HG02642 (cell line): ENCODE results near the gene HACL1.

ENCODE experiments used
- ATAC-seq: cut with Tn5 transposase; IDR thresholded peaks from one replicate; pipeline ENCODE4 v1.9.1; 2021; ENCODE audit warnings: mild to moderate bottlenecking; ENCODE audit not compliant: unreplicated experiment, poor library complexity

HACL1 gene

GRCh38 chr3:15585111-15585845, 16.1 kb downstream of the HACL1 start:
- ATAC-seq, result no peak

GRCh38 chr3:15581471-15582394, 19.6 kb downstream of the HACL1 start:
- ATAC-seq, result no peak

DNA sequence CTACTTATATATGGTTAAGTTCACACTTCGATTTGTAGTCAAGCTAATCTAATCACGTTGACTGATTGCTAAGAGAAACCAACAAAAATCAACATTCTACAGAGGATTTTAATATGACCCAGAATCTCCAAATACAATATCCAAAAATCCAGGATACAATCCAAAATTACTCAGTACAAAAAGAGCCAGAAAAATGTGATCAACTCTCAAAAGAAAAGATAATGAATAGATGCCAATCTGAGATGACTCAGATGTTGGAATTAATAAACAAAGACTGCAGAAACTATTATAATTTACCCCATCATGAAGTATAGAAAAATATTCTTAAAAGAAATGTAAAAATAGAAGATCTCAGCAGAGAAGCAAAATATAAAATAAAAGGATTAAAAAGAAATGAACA, 22.3 kb downstream of the HACL1 start:
- ATAC-seq, result no peak

DNA sequence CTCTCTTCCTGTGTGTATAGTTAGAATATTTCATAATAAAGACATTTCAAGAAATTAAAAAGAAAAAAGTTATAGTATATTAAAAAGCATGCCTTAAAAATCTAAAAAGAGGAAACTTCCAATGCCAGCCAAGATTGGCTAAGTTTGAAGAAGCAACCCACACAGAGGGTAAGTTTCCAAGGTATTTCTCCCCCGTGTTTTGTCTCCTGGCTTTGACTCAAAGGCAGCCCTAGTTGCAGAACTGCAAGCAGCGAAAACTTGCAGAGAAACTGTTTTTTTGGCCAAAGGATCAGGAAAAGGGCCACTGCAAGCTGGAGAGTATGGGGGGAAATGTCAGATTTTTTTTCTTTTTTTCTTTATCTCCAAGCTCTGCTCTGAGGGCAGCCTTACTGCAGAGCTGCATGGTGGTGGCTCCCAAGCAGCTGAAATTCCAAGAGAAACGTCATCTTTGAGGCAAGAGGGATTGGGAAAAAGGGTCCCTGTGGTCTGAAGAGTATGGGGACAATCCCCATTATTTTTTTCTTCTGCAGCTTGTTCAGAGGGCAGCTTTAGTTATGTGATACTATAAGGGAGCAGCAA, 23.0 kb downstream of the HACL1 start:
- no peak for ATAC-seq

DNA sequence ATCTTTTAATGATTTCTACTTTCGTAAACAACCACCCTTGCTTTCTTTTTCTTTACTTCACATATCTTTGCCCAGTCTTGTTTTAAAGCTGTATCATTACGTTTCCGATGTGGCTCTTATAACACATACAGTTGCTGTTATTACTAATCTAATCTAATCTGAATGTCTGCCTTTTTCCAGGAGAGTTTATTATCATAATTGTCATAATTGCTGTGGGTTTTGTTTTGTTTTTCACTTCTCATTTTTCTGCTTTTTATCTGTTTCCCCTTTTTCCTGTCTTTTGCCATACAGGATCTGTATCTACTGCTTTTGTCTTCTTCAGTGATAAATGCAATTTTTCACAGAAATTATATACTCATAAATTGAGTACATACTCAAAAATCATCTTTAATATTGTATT, 24.9 kb downstream of the HACL1 start:
- ATAC-seq, result no peak

GRCh38 chr3:15575446-15575845, 25.9 kb downstream of the HACL1 start:
- ATAC-seq, result no peak

DNA sequence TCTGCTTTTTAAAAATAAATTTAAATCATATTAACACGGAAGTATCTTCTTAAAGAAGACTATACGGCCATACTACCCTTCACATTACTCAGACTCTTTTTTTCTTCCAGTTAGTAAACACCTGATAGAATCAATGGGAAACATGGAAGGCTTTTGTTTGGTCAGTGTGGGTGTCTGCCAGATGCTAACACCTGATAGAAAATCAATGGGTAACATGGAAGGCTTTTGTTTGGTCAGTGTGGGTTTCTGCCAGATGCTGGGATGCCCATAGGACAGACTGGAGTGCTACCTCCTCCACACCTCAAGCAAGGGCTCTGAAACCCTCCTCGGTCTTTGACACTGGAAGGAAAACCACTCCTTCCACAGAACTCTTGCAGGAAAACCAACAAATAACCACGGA, 29.2 kb downstream of the HACL1 start:
- no peak for ATAC-seq

GRCh38 chr3:15563190-15563589, 38.2 kb downstream of the HACL1 start:
- ATAC-seq, result no peak

GRCh38 chr3:15562560-15562959, 38.8 kb downstream of the HACL1 start:
- ATAC-seq, result no peak

GRCh38 chr3:15558581-15558980, 42.8 kb downstream of the HACL1 start:
- no peak for ATAC-seq

DNA sequence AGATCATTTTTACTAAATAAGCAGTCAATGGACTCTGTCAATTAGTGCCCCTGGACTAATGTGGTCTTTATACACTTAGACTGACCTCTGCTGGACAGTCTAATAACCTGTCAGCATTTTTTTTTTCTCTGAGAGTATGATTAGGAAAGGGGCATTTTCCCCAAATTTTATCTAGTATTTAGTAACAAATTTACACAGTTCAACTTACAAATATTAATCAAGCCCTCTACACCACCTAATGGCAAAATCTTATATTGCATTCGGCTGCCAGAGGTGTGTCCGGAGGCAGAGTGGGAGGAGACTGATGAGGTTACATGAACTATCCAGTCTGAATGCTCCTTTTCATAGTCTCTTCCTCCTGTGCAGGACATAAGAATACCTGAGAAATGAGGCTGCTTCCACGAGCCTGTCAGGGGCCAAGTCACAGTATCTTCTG, 43.8 kb downstream of the HACL1 start:
- ATAC-seq, result peak; percentile 68

DNA sequence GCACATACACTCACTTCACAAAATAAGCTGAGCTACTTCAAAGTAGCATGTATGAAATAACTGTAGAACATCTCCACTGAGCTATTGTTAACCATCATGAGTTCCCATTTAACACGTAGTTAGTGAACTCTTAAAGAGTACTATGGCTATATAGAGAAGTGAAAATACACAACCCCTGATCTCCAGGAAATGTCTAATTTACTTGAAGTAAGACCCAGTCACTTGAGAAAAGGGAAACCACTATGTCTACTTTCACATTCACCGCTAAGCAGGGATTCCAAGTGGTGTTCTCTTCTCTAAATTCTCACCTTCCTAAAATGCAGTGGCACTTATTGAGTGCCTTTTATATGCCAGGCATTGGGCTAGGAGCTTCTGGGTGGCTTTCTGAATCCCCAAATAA, 44.9 kb downstream of the HACL1 start:
- ATAC-seq, result peak; percentile 75

- no peak for ATAC-seq
These were observed 47.6 kb downstream of the HACL1 start for GRCh38 chr3:15553749-15554148.

GRCh38 chr3:15551902-15552301, 49.5 kb downstream of the HACL1 start:
- no peak for ATAC-seq

DNA sequence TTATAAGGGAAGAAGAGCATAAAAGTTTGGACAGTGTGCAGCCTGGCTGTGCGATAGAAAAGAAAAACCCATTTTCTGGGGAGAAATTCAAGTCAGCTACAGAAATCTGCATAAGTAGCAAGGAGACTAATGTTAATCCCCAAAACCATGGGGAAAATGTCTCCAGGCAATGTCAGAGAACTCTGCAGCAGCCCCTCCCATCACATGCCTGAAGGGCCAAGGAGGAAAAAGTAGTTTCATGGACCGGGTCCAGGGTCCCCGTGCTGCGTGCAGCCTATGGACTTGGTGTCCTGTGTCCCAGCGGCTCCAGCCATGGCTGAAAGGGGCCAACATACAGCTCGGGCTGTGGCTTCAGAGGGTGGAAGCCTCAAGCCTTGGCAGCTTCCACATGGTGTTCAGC, 51.5 kb downstream of the HACL1 start:
- no peak for ATAC-seq

GRCh38 chr3:15542614-15543013, 58.8 kb downstream of the HACL1 start:
- ATAC-seq, result no peak

GRCh38 chr3:15541371-15541770, 60.0 kb downstream of the HACL1 start:
- no peak for ATAC-seq

DNA sequence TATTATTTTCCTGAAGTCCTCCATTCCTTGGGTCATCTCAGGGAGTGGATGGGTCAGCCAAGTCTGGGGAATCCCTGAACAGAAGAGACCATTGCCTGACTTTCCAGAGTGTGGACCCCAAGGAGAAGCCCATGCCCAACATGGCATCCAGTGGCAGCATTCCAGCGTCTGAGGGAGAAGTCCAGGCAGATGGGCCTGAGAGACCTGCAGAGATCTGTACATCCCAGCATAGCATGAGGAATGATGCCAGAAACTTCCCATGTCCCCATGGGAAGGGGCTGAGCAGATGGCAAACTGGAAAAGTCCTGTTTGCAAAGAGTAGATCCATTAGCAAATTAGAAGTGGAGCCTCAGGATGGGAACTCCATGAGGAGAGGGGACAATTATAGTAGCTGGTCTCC, 62.3 kb downstream of the HACL1 start:
- ATAC-seq, result no peak

- ATAC-seq, result no peak
These were observed 63.0 kb downstream of the HACL1 start for GRCh38 chr3:15538345-15538744.

- no peak for ATAC-seq
These were observed 64.5 kb downstream of the HACL1 start for GRCh38 chr3:15536856-15537255.

GRCh38 chr3:15535732-15536131, 65.6 kb downstream of the HACL1 start:
- ATAC-seq, result no peak
